ENCODE measurements around the gene HRH1.

Gene HRH1

DNA sequence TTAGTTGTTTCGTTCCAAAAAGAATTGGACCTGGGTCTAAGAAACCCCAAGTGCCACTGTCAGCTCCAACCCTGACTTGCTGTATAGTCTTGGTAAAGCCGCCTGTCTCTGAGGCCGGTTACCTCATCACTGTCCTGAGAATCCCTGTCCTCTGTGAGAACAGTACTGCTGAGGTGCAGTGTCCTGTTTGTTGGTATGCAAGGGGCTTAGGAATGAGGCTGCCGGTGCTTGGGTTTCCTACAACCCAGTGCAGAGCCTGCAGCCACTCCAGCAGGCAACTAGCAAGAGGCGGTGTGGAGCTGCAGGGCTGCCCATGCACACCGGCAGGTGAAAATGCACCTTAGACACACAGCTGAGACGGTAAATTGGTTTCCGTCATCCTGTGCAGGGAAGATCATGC lies 65.9 kb downstream of the HRH1 start:
- H3K4me3 ChIP-seq (ENCODE audit: low read length) = no peak overlapping the region
- no peak for TF ChIP-seq CTCF (conservative IDR thresholded peaks at IDR 0.05; ENCODE audit: low read depth, low read length)
- no peak for DNase-seq (ENCODE audit: low read depth)

GRCh38 chr3:11221818-11222415 lies 67.6 kb downstream of the HRH1 start:
- no peak for TF ChIP-seq CTCF (conservative IDR thresholded peaks at IDR 0.05; ENCODE audit: low read depth, low read length)
- H3K4me3 ChIP-seq (ENCODE audit: low read length) = no peak overlapping the region
- no peak for DNase-seq (ENCODE audit: low read depth)

DNA sequence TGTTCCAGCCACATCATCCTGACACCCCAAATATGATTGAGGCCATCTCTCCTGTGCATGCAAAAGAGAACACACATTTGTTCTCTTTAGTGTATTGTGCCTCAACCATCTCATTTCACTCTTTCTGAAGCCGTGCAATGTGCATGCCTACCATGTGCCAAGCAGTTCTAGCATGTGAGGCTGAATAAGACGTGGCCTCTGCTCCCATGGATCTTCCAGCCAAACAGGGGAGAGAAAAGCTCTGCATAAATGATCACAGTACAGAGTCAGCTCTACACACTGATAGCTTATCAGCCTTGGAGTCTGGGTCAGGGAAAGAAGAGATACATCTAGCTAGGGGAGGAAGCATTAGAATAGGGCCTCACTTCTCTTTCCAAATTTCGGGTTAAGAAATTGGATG lies 69.7 kb downstream of the HRH1 start:
- no peak overlapping the region for H3K4me3 ChIP-seq (ENCODE audit: low read length)
- DNase-seq (ENCODE audit: low read depth) = no peak
- TF ChIP-seq CTCF (conservative IDR thresholded peaks at IDR 0.05; ENCODE audit: low read depth, low read length) = no peak

- no peak for DNase-seq (ENCODE audit: low read depth)
- H3K4me3 ChIP-seq (ENCODE audit: low read length) = no peak overlapping the region
- TF ChIP-seq CTCF (conservative IDR thresholded peaks at IDR 0.05; ENCODE audit: low read depth, low read length) = no peak
Observed at GRCh38 chr3:11224870-11225229, 70.6 kb downstream of the HRH1 start.

DNA sequence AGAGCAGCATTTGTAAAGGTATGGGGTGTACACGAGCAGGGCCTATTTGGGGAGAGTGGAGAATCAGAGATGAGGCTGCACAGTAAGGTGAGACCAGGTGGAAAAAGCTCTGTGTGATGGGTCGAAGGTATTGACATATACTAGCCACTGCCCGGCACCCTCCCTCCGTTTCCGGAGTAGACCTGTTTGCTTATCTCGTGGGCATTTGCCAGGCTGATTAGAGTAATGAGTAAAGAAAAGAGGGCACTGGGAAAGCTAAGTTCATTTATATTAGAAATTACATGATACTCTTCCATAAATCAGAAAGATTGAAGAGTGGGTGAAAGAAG lies 71.7 kb downstream of the HRH1 start:
- DNase-seq (ENCODE audit: low read depth) = no peak
- H3K4me3 ChIP-seq (ENCODE audit: low read length) = peak overlapping the region; percentile 40
- TF ChIP-seq CTCF (conservative IDR thresholded peaks at IDR 0.05; ENCODE audit: low read depth, low read length) = no peak

GRCh38 chr3:11228041-11228440 lies 73.7 kb downstream of the HRH1 start:
- no peak for DNase-seq (ENCODE audit: low read depth)
- no peak for TF ChIP-seq CTCF (conservative IDR thresholded peaks at IDR 0.05; ENCODE audit: low read depth, low read length)
- no peak overlapping the region for H3K4me3 ChIP-seq (ENCODE audit: low read length)

DNA sequence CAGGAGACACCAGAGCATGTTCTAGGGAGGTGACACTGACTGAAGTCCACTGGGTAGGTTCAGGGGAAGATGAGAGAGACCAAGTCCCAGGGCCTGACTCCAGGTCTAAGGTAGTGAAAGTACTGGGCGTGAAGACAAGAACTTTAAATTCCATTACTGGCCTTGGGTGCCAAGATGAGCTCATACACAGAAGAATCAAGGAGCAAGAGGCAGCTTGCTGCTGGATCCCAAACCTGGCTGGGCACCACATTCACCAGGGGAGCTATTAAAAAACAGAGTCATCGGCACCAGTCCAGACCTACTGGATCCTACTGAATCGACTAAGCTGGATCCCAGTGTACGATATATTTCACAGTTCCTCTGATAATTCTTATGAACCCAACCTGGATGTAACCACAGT lies 75.8 kb downstream of the HRH1 start:
- DNase-seq (ENCODE audit: low read depth) = no peak
- no peak overlapping the region for H3K4me3 ChIP-seq (ENCODE audit: low read length)
- TF ChIP-seq CTCF (conservative IDR thresholded peaks at IDR 0.05; ENCODE audit: low read depth, low read length) = no peak
